ENCODE measurements around the gene PKHD1.

The PKHD1 gene

GRCh38 chr6:51901766-51902764 lies 185.3 kb downstream of the PKHD1 start:
- TF ChIP-seq CTCF (IDR thresholded peaks at IDR 0.05), result no peak

GRCh38 chr6:51893366-51893765 lies 194.0 kb downstream of the PKHD1 start:
- Histone ChIP-seq H3K27ac (no peak overlapping the region), H3K4me3 (no peak overlapping the region)
- TF ChIP-seq CTCF (IDR thresholded peaks at IDR 0.05), result no peak
- no peak for DNase-seq (ENCODE audit: low spot score)

More at GRCh38 chr6:51901766-51902764, 185.3 kb downstream of the PKHD1 start:
- DNase-seq (ENCODE audit: low spot score), result no peak
- H3K4me3 ChIP-seq, result no peak overlapping the region
- no peak overlapping the region for H3K27ac ChIP-seq

GRCh38 chr6:51892750-51893149 lies 194.7 kb downstream of the PKHD1 start:
- no peak for DNase-seq (ENCODE audit: low spot score)
- no peak overlapping the region for H3K4me3 ChIP-seq
- no peak for TF ChIP-seq CTCF (IDR thresholded peaks at IDR 0.05)
- no peak overlapping the region for H3K27ac ChIP-seq

- TF ChIP-seq CTCF (IDR thresholded peaks at IDR 0.05), result no peak
- Histone ChIP-seq H3K27ac (no peak overlapping the region), H3K4me3 (no peak overlapping the region)
- no peak for DNase-seq (ENCODE audit: low spot score)
Observed at GRCh38 chr6:51892339-51892738, 195.1 kb downstream of the PKHD1 start.

GRCh38 chr6:51891784-51892183 lies 195.6 kb downstream of the PKHD1 start:
- Histone ChIP-seq H3K27ac (no peak overlapping the region), H3K4me3 (no peak overlapping the region)
- no peak for TF ChIP-seq CTCF (IDR thresholded peaks at IDR 0.05)
- DNase-seq (ENCODE audit: low spot score), result no peak

- H3K4me3 ChIP-seq, result no peak overlapping the region
- H3K27ac ChIP-seq, result no peak overlapping the region
- no peak for DNase-seq (ENCODE audit: low spot score)
- no peak for TF ChIP-seq CTCF (IDR thresholded peaks at IDR 0.05)
Observed at GRCh38 chr6:51887859-51888258, 199.6 kb downstream of the PKHD1 start.

- DNase-seq (ENCODE audit: low spot score), result no peak
- H3K4me3 ChIP-seq, result no peak overlapping the region
- TF ChIP-seq CTCF (IDR thresholded peaks at IDR 0.05), result no peak
- H3K27ac ChIP-seq, result no peak overlapping the region
Observed at GRCh38 chr6:51885957-51886356, 201.5 kb downstream of the PKHD1 start.
